ENCODE data around the gene CYLD.

Gene CYLD

GRCh38 chr16:50711862-50712559 is 29.9 kb upstream of the CYLD start:
- DNase-seq: no peak

DNA sequence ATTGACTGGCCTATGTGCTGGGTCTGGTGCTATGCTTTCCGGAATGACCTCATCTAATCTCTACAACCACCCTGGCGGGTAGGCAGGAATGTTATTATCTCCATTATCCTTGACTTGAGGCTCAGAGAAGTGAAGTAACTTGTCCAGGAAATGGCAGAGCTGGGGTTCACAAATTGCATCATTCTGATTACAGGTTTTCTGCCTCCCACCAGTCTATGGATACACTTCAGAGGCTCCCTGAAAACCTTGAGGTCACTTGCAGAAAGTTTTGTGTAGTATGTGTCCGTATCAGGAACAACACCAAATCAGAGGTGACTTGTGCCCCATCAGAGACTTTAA is 29.4 kb upstream of the CYLD start:
- DNase-seq: no peak

DNA sequence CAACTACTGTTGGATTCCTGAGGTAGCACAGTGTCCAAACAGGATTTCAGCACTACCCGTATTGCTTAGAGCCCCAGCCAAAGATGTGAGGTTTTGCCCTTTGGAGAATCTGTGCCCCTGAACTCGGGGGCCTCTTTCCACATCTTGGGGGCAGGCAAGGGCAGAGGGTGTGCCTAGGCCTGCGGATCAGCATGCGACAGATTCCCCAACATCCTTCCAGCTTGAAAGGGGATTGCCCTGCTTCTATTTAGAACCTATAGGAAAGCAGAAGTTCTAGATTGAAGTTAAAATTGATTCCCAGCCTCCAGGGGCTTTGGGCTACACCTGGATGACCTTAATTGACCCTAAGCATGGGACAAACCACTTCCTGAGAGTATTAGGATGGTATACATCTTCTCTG is 28.9 kb upstream of the CYLD start:
- DNase-seq: no peak

GRCh38 chr16:50717091-50717490 is 24.8 kb upstream of the CYLD start:
- DNase-seq: no peak

- no peak for DNase-seq
These were observed 24.4 kb upstream of the CYLD start for GRCh38 chr16:50717494-50717893.

- DNase-seq: no peak
These were observed 23.7 kb upstream of the CYLD start for GRCh38 chr16:50718061-50718760.

DNA sequence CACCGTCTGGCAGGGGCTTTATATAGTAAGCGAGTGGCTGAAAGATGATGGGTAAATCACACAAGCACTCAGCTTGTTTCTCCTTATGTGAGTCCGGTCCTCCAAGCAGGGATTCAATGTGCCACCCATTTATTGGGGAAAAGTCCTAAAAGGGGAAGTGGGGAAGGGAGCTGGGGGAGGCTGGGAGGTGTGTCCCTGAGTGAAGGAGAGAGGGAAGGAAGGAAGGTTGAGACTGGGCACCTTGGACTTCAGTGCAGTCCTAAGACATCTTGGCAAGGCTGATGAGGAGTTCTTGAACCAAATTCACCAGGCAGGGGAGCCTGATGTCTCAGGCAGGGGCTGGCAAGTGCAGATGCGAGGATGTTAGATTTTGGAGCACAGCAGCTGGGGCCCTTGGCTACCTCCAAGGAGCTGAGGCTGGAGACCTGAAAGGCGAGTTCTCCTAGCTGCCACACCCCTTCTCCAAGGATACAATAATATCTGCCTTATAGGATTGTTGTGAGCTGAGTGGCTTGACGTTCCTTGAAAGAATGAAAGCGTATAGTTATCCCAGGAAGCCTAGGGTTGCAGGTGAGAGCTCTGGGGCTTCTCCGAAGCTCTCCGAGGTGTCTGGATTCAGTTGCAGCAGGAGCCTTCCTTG is 23.0 kb upstream of the CYLD start:
- DNase-seq: no peak

DNA sequence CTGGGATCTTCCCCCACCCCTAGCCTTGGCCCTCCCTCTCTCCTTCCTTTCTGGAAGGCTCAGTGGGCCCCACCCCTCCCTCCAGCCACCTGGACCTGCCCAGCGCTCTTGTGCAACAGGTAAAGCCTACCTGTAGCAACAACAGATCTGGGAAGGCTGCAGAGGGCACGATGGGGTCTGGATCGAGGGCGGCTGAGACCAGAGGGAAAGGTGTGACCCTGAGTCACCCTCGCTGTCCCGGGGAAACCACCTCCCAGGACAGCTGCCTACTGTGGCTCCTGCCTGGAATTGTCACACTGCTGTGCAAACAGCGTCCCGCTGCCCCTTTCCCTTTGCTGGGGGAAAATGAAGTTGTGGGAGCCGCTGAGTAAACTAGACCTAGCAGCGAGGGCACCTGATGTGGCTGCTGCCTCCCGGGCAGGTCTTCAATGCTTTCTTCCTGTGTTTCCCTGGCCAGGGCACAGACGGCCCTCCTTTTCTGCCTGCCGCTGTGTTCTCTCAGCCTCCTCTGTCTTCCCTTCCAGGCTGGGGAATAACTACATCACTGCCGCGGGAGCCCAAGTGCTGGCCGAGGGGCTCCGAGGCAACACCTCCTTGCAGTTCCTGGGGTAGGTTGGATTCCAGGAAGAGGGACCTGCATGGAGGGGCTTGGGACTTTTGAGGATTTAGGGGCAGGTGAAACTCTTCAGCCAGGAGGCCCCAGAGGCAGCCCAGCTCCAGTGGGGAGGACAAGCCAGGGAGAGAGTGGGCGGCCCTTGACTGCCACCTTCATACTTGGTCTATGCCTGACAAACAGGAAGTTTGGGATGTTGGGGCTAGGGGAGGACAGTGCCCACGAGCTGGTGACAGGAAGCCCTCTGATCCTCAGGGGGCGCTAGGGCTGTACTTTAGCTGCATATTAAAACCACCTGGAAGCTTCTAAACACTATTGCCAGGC is 22.2 kb upstream of the CYLD start:
- DNase-seq: no peak

DNA sequence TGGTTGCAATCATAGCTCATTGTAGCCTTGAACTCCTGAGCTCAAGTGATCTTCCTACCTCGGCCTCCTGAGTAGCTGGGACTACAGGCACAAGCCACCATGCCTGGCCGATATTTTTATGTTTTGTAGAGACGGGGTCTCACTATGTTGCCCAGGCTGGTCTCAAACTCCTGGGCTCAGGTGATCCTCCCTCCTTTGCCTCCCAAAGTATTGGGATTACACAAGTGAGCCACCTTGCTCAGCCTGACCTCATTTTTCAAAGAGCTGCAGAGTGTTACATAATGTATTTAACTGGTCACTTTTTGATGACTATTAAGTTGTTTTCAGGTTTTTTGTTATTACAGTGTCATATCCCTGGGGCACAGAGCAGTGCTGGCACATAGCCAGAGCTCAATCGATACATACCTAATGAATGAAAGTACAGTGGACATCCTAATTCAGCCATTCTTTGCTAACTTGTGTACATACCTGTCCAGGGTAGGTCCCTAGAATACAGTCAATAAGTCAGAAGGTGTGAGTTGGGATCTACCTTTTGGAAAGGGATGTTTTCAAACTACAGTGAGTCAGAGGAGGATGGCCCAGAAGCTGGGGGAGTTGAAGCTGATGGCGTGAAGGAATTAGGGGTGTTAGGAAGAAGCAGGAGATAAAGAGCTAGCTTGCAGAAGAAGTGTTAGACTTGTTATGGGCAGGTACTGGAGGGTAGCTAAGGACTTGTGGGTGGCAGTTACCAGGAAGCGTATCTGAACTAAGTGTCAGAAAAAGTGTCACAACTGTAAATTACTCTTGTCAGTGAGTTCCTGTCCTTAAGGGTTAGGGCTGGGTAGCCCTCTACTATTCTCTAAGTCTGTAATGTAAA is 20.1 kb upstream of the CYLD start:
- DNase-seq: no peak

- no peak for DNase-seq
These were observed 19.5 kb upstream of the CYLD start for GRCh38 chr16:50722405-50722737.

- no peak for DNase-seq
These were observed 18.9 kb upstream of the CYLD start for GRCh38 chr16:50722960-50723359.

GRCh38 chr16:50724306-50724705 is 17.6 kb upstream of the CYLD start:
- no peak for DNase-seq

GRCh38 chr16:50731130-50731988 is 10.5 kb upstream of the CYLD start:
- DNase-seq: no peak

GRCh38 chr16:50731989-50732832 is 9.7 kb upstream of the CYLD start:
- DNase-seq: no peak

- DNase-seq: no peak
These were observed 8.4 kb upstream of the CYLD start for GRCh38 chr16:50733468-50733867.

DNA sequence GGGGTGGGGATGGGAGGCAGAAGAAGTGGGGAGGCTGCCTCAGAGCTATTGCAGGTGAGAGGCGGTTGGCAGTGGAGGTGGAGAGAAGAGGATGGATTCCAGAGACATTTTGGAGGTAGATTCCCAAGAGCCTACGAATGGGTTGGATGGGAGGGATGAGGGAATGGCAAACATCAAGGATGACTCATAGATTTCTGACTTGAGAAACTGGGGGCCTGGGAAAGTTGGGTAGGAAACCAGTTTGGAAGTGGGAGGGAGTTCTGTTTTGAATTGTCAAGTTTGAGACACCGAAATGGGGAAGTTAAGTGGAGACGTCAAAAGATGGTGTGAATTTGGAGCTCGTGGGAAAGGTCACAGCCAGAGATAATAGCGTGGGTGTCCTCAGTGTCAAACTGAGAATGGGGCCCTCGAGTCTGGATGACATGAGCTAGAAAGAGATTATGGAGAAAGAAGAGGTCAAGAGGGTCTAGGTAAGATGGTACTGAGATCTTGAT is 6.2 kb upstream of the CYLD start:
- DNase-seq: no peak

- DNase-seq: no peak
These were observed 5.4 kb upstream of the CYLD start for GRCh38 chr16:50736448-50736847.

DNA sequence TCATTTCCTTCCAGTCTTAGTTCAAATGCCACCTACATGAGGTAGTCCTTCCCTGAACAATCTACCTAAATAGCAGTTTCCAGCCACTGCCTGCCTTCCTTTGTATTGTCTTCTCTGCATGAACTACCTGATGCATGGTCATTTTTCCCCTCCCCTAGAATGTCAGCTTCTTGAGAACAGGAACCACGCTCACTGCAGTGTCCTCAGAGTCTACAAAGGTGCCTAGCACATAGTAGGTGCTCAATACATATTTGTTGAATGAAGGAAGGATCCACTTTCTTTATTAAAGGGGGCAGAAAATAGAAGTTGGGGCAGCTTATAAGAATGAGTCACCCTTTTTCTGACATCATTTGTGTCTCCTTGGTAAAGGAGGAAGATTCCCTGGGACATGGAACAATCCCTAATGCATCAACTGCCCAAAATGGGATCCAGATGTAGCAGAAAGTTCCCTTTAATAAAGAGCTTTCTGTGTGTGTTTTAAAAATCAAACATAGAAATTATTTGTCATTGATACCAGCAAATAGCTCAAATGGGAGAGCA is 4.4 kb upstream of the CYLD start:
- no peak for DNase-seq

DNA sequence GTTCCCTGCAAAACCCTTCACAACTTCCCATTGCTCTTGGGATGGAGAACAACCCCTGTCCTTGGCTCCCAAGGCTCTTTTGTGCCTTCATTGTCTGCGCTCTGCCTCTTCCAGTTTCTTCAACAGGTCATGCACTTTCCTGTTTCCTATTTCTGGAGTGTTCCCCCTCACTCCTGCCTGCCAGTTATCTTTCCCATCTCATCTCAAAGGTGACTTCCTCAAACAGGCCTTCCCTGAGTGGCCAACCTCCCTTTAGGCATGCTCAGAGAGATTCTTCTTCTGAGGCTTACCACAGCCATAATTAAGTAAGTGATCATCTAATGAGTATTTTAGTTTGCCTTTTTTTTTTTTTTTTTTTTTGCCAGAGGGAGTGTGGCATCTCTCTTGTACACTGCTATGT is 2.9 kb upstream of the CYLD start:
- no peak for DNase-seq

- DNase-seq: no peak
These were observed 1.1 kb upstream of the CYLD start for GRCh38 chr16:50740736-50741135.
